ENCODE measurements around the gene IGSF9B. TPM values are rescaled to one million over a fixed set of nuclear protein-coding genes. Genes with fewer than 3 reads are reported as not detected.

Gene IGSF9B
- total RNA-seq, 1 experiment from 2014 or later, result not detected

DNA sequence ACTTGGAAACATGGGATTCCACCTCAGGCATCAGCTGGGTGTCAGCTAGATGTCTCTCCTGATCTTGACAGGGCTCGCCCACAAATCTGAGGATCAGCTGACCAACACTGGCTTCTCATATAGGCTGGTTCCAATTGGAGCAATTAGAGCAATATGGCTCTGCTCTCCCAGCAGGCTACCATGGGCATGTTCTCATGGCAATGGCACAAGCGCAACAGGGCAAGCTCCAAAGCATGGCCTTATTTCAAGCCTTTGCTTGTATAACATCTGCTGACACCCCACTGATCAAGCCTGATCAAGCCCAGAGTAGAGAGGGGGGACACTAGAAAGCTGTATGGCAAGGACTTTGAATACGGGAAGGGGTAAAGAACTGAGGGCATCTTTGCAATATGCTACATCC, 70.7 kb downstream of the IGSF9B start:
- DNase-seq, result no peak
- ChIA-PET CTCF (no interaction called here), POLR2A (ENCODE audit: unreplicated experiment) (no interaction called here)
- no TSS peak for BruUV-seq (replicated peaks)
- Histone ChIP-seq H3K27ac (no peak overlapping the region), H3K36me3 (ENCODE audit: low read depth) (no peaks in the 10 kb centered on the region), H3F3A (ENCODE audit: insufficient read depth, low read depth) (no peaks in the 10 kb centered on the region), H3K9me2 (ENCODE audit: insufficient read depth) (no peaks in the 10 kb centered on the region), H3K79me2 (ENCODE audit: low read depth) (no peaks in the 10 kb centered on the region), H3K4me1 (replicated peaks; ENCODE audit: insufficient read depth) (no peaks in the 10 kb centered on the region), H3K27me3 (ENCODE audit: insufficient read depth, low read depth) (0 out of 2 replicates have a peak, but pooled peaks cover 18% of the 10 kb centered on the region), H4K20me1 (ENCODE audit: insufficient read depth) (no peaks in the 10 kb centered on the region), H2AFZ (no peak overlapping the region), H3K4me3 (no peak overlapping the region), H3K9me3 (ENCODE audit: insufficient read depth, low read depth) (no peaks in the 10 kb centered on the region), H3K4me2 (no peak overlapping the region)
- TF ChIP-seq CTCF (conservative IDR thresholded peaks at IDR 0.05), result no peak
- TF ChIP-seq EZH2 (IDR thresholded peaks at IDR 0.05; ENCODE audit: low read depth), result no peak
- intact Hi-C loops (cut with micrococcal nuclease; ENCODE audit: unreplicated experiment), result no loop called here

DNA sequence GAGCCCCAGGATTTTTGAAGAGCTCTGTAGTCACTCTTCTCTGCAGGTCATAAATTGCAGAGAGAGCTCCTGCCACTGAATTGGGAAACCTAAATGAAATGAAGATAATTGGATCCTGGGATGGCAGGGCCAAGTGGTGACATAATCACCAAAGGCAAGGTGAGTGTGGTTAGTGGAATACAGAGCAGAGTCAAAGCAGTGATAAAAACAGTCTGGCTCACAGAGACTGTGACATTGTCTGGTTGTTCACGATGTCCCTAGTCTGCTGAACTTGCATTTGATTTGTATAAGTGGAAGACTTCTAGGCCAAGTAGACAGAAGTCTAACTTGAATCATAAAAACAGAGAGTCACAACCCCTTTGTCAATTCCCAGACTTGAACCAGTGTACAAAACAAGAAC, 84.6 kb downstream of the IGSF9B start:
- no peaks in the 10 kb centered on the region for H4K20me1 ChIP-seq (ENCODE audit: insufficient read depth)
- H3K27me3 ChIP-seq (ENCODE audit: insufficient read depth, low read depth), result no peaks in the 10 kb centered on the region
- no peak overlapping the region for H3K27ac ChIP-seq
- H3K9me3 ChIP-seq (ENCODE audit: insufficient read depth, low read depth), result no peaks in the 10 kb centered on the region
- ChIA-PET CTCF (no interaction called here), POLR2A (ENCODE audit: unreplicated experiment) (no interaction called here)
- H3K36me3 ChIP-seq (ENCODE audit: low read depth), result no peaks in the 10 kb centered on the region
- BruUV-seq (replicated peaks), result no TSS peak
- no peak overlapping the region for H3K4me3 ChIP-seq
- no peak overlapping the region for H2AFZ ChIP-seq
- no peak overlapping the region for H3K4me2 ChIP-seq
- no peaks in the 10 kb centered on the region for H3K79me2 ChIP-seq (ENCODE audit: low read depth)
- DNase-seq, result no peak
- no peaks in the 10 kb centered on the region for H3K4me1 ChIP-seq (replicated peaks; ENCODE audit: insufficient read depth)
- TF ChIP-seq CTCF (conservative IDR thresholded peaks at IDR 0.05), result no peak
- no peak for TF ChIP-seq EZH2 (IDR thresholded peaks at IDR 0.05; ENCODE audit: low read depth)
- H3K9me2 ChIP-seq (ENCODE audit: insufficient read depth), result peaks cover 4% of the 10 kb centered on the region; the same call in 1 of the 2 replicates
- H3F3A ChIP-seq (ENCODE audit: insufficient read depth, low read depth), result no peaks in the 10 kb centered on the region
- intact Hi-C loops (cut with micrococcal nuclease; ENCODE audit: unreplicated experiment), result no loop called here

DNA sequence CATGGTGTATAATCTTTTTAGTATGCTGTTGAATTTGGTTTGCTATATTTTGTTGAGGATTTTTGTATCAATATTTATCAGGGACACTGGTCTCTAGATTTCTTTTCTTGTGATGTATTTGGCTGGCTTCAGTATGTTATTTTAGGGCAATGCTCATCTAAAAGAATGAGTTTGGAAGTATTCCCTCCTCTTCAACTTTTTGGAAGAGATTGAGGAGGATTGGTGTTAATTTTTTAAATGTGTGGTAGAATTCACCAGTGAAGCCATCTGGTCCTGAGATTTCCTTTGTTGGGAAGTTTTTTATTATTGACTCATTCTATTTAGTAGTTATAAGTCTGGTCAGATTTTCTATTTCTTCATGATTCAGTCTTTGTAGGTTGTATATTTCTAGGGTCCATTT, 89.3 kb downstream of the IGSF9B start:
- Histone ChIP-seq H4K20me1 (ENCODE audit: insufficient read depth) (no peaks in the 10 kb centered on the region), H3K36me3 (ENCODE audit: low read depth) (no peaks in the 10 kb centered on the region), H3K4me2 (no peak overlapping the region), H3K9me3 (ENCODE audit: insufficient read depth, low read depth) (no peaks in the 10 kb centered on the region), H3K27ac (no peak overlapping the region), H3K9me2 (ENCODE audit: insufficient read depth) (peaks cover 3% of the 10 kb centered on the region; the same call in 1 of the 2 replicates), H3K4me3 (no peak overlapping the region), H3K79me2 (ENCODE audit: low read depth) (no peaks in the 10 kb centered on the region), H3K4me1 (replicated peaks; ENCODE audit: insufficient read depth) (no peaks in the 10 kb centered on the region), H3K27me3 (ENCODE audit: insufficient read depth, low read depth) (0 out of 2 replicates have a peak, but pooled peaks cover 7% of the 10 kb centered on the region), H2AFZ (no peak overlapping the region), H3F3A (ENCODE audit: insufficient read depth, low read depth) (no peaks in the 10 kb centered on the region)
- ChIA-PET CTCF (no interaction called here), POLR2A (ENCODE audit: unreplicated experiment) (no interaction called here)
- DNase-seq, result no peak
- no TSS peak for BruUV-seq (replicated peaks)
- intact Hi-C loops (cut with micrococcal nuclease; ENCODE audit: unreplicated experiment), result no loop called here
- TF ChIP-seq CTCF (conservative IDR thresholded peaks at IDR 0.05) (no peak), EZH2 (IDR thresholded peaks at IDR 0.05; ENCODE audit: low read depth) (no peak)

All from PC-9 (cell line).